ENCODE data around the gene DBH.

DBH gene

GRCh38 chr9:133666387-133666786 is 30.2 kb downstream of the DBH start:
- no peak for TF ChIP-seq CTCF (IDR thresholded peaks at IDR 0.05; ENCODE audit: low read depth, low read length, missing control alignments)
- DNase-seq (ENCODE audit: low read depth): no peak
- H3K4me3 ChIP-seq (ENCODE audit: low read depth, low read length): no peak overlapping the region
- in situ Hi-C loops (cut with HindIII; ENCODE audit: low sequenced_read_pairs): no loop called here

- in situ Hi-C loops (cut with HindIII; ENCODE audit: low sequenced_read_pairs): no loop called here
- no peak overlapping the region for H3K4me3 ChIP-seq (ENCODE audit: low read depth, low read length)
- no peak for DNase-seq (ENCODE audit: low read depth)
- no peak for TF ChIP-seq CTCF (IDR thresholded peaks at IDR 0.05; ENCODE audit: low read depth, low read length, missing control alignments)
Measured at GRCh38 chr9:133666845-133667244, 30.7 kb downstream of the DBH start.

GRCh38 chr9:133667759-133668450 is 31.7 kb downstream of the DBH start:
- H3K4me3 ChIP-seq (ENCODE audit: low read depth, low read length): no peak overlapping the region
- in situ Hi-C loops (cut with HindIII; ENCODE audit: low sequenced_read_pairs): no loop called here
- no peak for DNase-seq (ENCODE audit: low read depth)
- no peak for TF ChIP-seq CTCF (IDR thresholded peaks at IDR 0.05; ENCODE audit: low read depth, low read length, missing control alignments)

GRCh38 chr9:133669182-133669801 is 33.1 kb downstream of the DBH start:
- no peak overlapping the region for H3K4me3 ChIP-seq (ENCODE audit: low read depth, low read length)
- in situ Hi-C loops (cut with HindIII; ENCODE audit: low sequenced_read_pairs): no loop called here
- DNase-seq (ENCODE audit: low read depth): no peak
- TF ChIP-seq CTCF (IDR thresholded peaks at IDR 0.05; ENCODE audit: low read depth, low read length, missing control alignments): no peak

GRCh38 chr9:133670466-133670865 is 34.3 kb downstream of the DBH start:
- in situ Hi-C loops (cut with HindIII; ENCODE audit: low sequenced_read_pairs): loop anchor here (5.0 kb wide), 1 partner anchor 73 kb away; no protein-coding TSS in a partner anchor
- no peak for TF ChIP-seq CTCF (IDR thresholded peaks at IDR 0.05; ENCODE audit: low read depth, low read length, missing control alignments)
- DNase-seq (ENCODE audit: low read depth): no peak
- H3K4me3 ChIP-seq (ENCODE audit: low read depth, low read length): no peak overlapping the region

- H3K4me3 ChIP-seq (ENCODE audit: low read depth, low read length): no peak overlapping the region
- in situ Hi-C loops (cut with HindIII; ENCODE audit: low sequenced_read_pairs): loop anchor here (5.0 kb wide), 1 partner anchor 74 kb away; no protein-coding TSS in a partner anchor
- no peak for TF ChIP-seq CTCF (IDR thresholded peaks at IDR 0.05; ENCODE audit: low read depth, low read length, missing control alignments)
- DNase-seq (ENCODE audit: low read depth): no peak
Measured at GRCh38 chr9:133671371-133671770, 35.2 kb downstream of the DBH start.

Measured in astrocyte of the cerebellum (primary cell).